ENCODE measurements around the gene SMIM17.

- TF ChIP-seq, protein P1, sequence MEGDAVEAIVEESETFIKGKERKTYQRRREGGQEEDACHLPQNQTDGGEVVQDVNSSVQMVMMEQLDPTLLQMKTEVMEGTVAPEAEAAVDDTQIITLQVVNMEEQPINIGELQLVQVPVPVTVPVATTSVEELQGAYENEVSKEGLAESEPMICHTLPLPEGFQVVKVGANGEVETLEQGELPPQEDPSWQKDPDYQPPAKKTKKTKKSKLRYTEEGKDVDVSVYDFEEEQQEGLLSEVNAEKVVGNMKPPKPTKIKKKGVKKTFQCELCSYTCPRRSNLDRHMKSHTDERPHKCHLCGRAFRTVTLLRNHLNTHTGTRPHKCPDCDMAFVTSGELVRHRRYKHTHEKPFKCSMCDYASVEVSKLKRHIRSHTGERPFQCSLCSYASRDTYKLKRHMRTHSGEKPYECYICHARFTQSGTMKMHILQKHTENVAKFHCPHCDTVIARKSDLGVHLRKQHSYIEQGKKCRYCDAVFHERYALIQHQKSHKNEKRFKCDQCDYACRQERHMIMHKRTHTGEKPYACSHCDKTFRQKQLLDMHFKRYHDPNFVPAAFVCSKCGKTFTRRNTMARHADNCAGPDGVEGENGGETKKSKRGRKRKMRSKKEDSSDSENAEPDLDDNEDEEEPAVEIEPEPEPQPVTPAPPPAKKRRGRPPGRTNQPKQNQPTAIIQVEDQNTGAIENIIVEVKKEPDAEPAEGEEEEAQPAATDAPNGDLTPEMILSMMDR (IDR thresholded peaks at IDR 0.05), result no peak
- no peak for TF ChIP-seq POLR2A (IDR thresholded peaks at IDR 0.05)
These were observed 25.7 kb downstream of the SMIM17 start for GRCh38 chr19:56668676-56669075.

Data from adrenal gland (tissue), 5 donors.